ENCODE measurements around the gene PTPRT. TPM values are rescaled to one million over a fixed set of nuclear protein-coding genes. Genes with fewer than 3 reads are reported as not detected.

Gene PTPRT
- total RNA-seq, 1 experiment from 2014 or later: 0.20 TPM

GRCh38 chr20:43055181-43055884 lies 134.4 kb downstream of the PTPRT start:
- H3K9me3 Mint-ChIP-seq (ENCODE audit: unreplicated experiment): no peaks in the 10 kb centered on the region
- no peak overlapping the region for H3K27ac Mint-ChIP-seq (ENCODE audit: unreplicated experiment)
- TF ChIP-seq, protein P1, sequence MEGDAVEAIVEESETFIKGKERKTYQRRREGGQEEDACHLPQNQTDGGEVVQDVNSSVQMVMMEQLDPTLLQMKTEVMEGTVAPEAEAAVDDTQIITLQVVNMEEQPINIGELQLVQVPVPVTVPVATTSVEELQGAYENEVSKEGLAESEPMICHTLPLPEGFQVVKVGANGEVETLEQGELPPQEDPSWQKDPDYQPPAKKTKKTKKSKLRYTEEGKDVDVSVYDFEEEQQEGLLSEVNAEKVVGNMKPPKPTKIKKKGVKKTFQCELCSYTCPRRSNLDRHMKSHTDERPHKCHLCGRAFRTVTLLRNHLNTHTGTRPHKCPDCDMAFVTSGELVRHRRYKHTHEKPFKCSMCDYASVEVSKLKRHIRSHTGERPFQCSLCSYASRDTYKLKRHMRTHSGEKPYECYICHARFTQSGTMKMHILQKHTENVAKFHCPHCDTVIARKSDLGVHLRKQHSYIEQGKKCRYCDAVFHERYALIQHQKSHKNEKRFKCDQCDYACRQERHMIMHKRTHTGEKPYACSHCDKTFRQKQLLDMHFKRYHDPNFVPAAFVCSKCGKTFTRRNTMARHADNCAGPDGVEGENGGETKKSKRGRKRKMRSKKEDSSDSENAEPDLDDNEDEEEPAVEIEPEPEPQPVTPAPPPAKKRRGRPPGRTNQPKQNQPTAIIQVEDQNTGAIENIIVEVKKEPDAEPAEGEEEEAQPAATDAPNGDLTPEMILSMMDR (IDR thresholded peaks at IDR 0.05; ENCODE audit: insufficient read depth in 1 of 2, low read depth in 1 of 2, low read length in 1 of 2, severe bottlenecking in 1 of 2, unreplicated experiment in 1 of 2): no peak
- no peaks in the 10 kb centered on the region for H3K36me3 Mint-ChIP-seq (ENCODE audit: insufficient read depth, unreplicated experiment)
- H3K4me3 ChIP-seq (ENCODE audit: low read depth, low read length): no peak overlapping the region
- 0 out of 2 replicates have a peak, but pooled peaks cover 4% of the 10 kb centered on the region for H3K9me3 ChIP-seq
- H3K4me3 Mint-ChIP-seq (ENCODE audit: unreplicated experiment): no peak overlapping the region
- H3K27me3 ChIP-seq (replicated peaks; ENCODE audit: control insufficient read depth, insufficient read depth, low read length): no peaks in the 10 kb centered on the region
- ChIA-PET POLR2A (no interaction called here), CTCF (no interaction called here)
- H3K4me1 Mint-ChIP-seq (ENCODE audit: low read depth, unreplicated experiment): no peaks in the 10 kb centered on the region
- no peaks in the 10 kb centered on the region for H3K4me1 ChIP-seq
- no TSS peak for BruUV-seq (replicated peaks)
- peaks cover 6% of the 10 kb centered on the region for H3K27me3 Mint-ChIP-seq (ENCODE audit: insufficient read depth, unreplicated experiment)
- no peaks in the 10 kb centered on the region for H3K36me3 ChIP-seq (ENCODE audit: control insufficient read depth, insufficient read depth, low read length)
- DNase-seq: no peak
- intact Hi-C loops (cut with micrococcal nuclease; ENCODE audit: unreplicated experiment): no loop called here

DNA sequence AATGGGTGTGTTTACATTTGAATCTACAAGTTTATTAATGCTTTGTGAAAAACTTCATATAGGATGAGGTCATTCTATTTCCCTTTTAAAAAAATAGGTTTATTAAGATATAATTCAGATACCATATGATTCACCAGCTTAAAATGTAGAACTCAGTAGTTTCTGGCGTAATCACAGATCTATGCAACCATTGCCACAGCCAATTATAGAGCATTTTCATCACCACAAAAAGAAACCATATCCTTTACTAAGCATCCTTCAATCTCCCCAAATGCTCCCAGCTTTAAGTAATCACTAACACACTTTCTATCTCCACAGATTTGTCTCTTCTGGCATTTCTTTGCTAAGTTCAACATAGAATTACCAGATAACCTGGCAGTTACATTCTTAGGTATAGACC lies 137.2 kb downstream of the PTPRT start:
- Mint-ChIP-seq H3K4me1 (ENCODE audit: low read depth, unreplicated experiment) (no peaks in the 10 kb centered on the region), H3K9me3 (ENCODE audit: unreplicated experiment) (no peaks in the 10 kb centered on the region), H3K36me3 (ENCODE audit: insufficient read depth, unreplicated experiment) (no peaks in the 10 kb centered on the region), H3K27me3 (ENCODE audit: insufficient read depth, unreplicated experiment) (peaks cover 9% of the 10 kb centered on the region), H3K4me3 (ENCODE audit: unreplicated experiment) (no peak overlapping the region), H3K27ac (ENCODE audit: unreplicated experiment) (no peak overlapping the region)
- Histone ChIP-seq H3K36me3 (ENCODE audit: control insufficient read depth, insufficient read depth, low read length) (no peaks in the 10 kb centered on the region), H3K4me3 (ENCODE audit: low read depth, low read length) (no peak overlapping the region), H3K27me3 (replicated peaks; ENCODE audit: control insufficient read depth, insufficient read depth, low read length) (no peaks in the 10 kb centered on the region), H3K4me1 (no peaks in the 10 kb centered on the region), H3K9me3 (0 out of 2 replicates have a peak, but pooled peaks cover 4% of the 10 kb centered on the region)
- TF ChIP-seq, protein P1 (IDR thresholded peaks at IDR 0.05; ENCODE audit: insufficient read depth in 1 of 2, low read depth in 1 of 2, low read length in 1 of 2, severe bottlenecking in 1 of 2, unreplicated experiment in 1 of 2): no peak
- no TSS peak for BruUV-seq (replicated peaks)
- POLR2A ChIA-PET: no interaction called here
- intact Hi-C loops (cut with micrococcal nuclease; ENCODE audit: unreplicated experiment): no loop called here
- no peak for DNase-seq
- CTCF ChIA-PET: no interaction called here

GRCh38 chr20:43046966-43047365 lies 142.7 kb downstream of the PTPRT start:
- CTCF ChIA-PET: no interaction called here
- peaks cover 14% of the 10 kb centered on the region for H3K27me3 Mint-ChIP-seq (ENCODE audit: insufficient read depth, unreplicated experiment)
- Histone ChIP-seq H3K4me1 (no peaks in the 10 kb centered on the region), H3K9me3 (no peaks in the 10 kb centered on the region), H3K4me3 (ENCODE audit: low read depth, low read length) (no peak overlapping the region), H3K27me3 (replicated peaks; ENCODE audit: control insufficient read depth, insufficient read depth, low read length) (no peaks in the 10 kb centered on the region), H3K36me3 (ENCODE audit: control insufficient read depth, insufficient read depth, low read length) (no peaks in the 10 kb centered on the region)
- no TSS peak for BruUV-seq (replicated peaks)
- no peak for DNase-seq
- H3K27ac Mint-ChIP-seq (ENCODE audit: unreplicated experiment): no peak overlapping the region
- H3K4me1 Mint-ChIP-seq (ENCODE audit: low read depth, unreplicated experiment): no peaks in the 10 kb centered on the region
- TF ChIP-seq, protein P1 (IDR thresholded peaks at IDR 0.05; ENCODE audit: insufficient read depth in 1 of 2, low read depth in 1 of 2, low read length in 1 of 2, severe bottlenecking in 1 of 2, unreplicated experiment in 1 of 2): no peak
- POLR2A ChIA-PET: no interaction called here
- no peaks in the 10 kb centered on the region for H3K9me3 Mint-ChIP-seq (ENCODE audit: unreplicated experiment)
- intact Hi-C loops (cut with micrococcal nuclease; ENCODE audit: unreplicated experiment): no loop called here
- no peak overlapping the region for H3K4me3 Mint-ChIP-seq (ENCODE audit: unreplicated experiment)
- H3K36me3 Mint-ChIP-seq (ENCODE audit: insufficient read depth, unreplicated experiment): no peaks in the 10 kb centered on the region
